NOMO-1 (cell line): ENCODE measurements around the gene NFKB2.

ENCODE experiments used
- DNase-seq, 2 experiments: peaks; one replicate each; lab custom pipeline; 2025; ENCODE audit not compliant: unreplicated experiment in 2 of 2; lab: John Stamatoyannopoulos, UW

The NFKB2 gene

DNA sequence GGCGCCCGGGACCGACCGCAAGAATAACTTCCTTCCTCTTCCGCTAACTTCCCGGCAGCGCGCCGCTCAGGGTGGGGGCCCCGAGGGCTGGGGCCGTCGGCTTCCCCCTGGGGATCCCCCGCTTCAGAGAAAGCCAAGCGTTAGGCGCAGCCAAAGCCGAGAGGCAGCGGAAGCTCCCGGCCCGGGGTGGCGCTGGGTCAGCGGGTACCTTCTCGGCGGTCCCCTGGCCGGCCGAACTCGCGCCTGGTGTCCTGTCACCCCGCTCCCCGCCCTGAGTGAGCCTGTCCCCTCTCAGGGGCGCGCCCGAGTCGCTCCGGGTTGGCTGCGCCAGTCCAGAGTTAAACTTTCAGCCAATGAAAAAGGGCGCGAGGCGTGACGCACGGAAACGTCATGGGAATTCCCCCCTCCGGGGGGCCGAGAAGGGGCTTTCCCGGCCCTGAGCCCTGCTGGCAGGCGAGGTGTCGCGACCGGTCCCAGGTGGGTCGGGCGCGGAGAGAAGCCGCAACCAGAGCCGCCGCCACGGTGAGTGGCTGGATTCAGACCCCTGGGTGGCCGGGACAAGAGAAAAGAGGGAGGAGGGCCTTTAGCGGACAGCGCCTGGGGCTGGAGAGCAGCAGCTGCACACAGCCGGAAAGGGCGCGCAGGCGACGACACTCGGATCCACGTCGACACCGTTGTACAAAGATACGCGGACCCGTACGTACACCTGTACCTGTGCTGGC, 1.3 kb upstream of the NFKB2 start:
- DNase-seq = peak; percentile 84 to 92

DNA sequence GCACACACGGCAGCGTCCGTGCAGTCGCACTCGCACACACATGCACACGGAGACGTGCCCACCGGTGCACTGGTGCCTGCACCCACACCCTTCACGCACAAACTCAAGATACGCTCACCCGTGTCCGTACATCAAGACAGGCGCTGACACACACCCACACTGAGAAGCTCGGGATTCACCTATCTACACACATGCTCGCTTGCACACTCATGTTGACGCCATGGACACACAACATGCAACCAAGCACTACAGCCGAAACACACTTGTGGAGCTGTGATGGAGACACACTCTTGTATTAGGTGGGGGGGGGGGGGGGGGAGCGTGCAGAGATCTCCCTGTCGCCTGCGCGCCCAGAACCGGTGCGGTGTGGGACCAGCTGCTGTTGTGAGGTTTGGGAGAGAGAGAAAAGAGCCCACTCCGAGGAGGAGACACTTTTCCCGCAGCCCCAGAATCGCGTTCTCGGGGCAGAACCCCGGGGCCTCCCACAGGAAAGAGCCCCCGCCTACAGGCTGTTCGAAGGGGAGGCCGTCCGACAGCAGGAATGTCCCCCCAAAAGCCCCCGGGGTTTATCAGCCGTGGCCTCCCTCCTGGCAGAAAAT, 605 bp upstream of the NFKB2 start:
- DNase-seq = peak in 1 of 2 experiments; percentile 41

DNA sequence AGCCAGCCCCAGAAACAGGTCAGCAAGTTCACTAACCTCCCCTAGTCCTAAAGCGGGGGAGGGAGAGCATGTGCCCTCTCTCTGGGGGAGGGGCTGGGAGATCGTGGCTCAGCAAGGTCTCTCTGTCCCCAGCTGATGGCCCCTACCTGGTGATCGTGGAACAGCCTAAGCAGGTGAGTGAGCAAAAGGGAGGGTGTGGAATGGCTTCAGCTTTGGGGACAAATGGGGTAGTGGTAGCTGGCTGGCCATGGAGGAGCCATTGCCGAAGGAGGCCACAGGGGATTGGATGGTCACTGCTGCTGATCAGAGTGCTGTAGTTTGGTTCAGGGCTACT, 779 bp downstream of the NFKB2 start:
- DNase-seq = no peak

DNA sequence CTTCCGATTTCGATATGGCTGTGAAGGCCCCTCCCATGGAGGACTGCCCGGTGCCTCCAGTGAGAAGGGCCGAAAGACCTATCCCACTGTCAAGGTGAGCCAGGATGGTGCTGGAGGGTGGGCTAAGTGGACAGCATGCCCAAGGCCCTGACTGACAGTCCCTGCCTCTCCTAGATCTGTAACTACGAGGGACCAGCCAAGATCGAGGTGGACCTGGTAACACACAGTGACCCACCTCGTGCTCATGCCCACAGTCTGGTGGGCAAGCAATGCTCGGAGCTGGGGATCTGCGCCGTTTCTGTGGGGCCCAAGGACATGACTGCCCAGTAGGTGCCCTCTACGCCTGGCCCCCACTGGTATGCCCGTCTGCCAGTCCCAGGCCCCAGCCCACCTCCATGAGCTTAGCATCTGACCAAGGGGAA, 1.2 kb downstream of the NFKB2 start:
- no peak for DNase-seq

DNA sequence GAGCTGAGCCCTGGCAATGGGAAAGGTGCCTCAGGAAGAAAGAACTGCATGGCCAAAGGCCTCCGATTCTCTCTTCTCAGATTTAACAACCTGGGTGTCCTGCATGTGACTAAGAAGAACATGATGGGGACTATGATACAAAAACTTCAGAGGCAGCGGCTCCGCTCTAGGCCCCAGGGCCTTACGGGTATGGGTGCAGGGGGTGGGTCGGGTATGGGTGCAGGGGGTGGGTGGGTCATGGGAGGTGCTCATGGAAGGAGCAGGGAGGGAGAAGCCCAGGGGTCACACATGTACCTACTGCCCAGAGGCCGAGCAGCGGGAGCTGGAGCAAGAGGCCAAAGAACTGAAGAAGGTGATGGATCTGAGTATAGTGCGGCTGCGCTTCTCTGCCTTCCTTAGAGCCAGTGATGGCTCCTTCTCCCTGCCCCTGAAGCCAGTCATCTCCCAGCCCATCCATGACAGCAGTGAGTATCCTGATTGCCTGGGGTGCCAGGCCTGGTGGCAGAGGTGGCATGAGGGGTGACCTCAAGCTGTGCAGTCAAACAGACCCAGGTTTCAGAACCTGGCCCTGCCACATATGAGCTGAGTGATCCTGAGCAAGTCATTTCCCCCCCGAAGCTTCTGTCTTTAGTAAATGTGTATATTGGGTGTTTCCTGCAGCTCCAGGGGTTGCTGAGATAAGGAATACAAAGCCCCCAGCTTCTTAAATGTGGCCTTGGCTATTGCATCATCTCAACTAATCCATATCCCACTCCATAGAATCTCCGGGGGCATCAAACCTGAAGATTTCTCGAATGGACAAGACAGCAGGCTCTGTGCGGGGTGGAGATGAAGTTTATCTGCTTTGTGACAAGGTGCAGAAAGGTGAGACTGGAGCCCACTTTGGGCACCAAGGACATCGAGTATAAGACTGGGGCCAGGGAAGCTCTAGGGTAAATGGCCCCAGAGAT, 2.0 kb downstream of the NFKB2 start:
- no peak for DNase-seq

DNA sequence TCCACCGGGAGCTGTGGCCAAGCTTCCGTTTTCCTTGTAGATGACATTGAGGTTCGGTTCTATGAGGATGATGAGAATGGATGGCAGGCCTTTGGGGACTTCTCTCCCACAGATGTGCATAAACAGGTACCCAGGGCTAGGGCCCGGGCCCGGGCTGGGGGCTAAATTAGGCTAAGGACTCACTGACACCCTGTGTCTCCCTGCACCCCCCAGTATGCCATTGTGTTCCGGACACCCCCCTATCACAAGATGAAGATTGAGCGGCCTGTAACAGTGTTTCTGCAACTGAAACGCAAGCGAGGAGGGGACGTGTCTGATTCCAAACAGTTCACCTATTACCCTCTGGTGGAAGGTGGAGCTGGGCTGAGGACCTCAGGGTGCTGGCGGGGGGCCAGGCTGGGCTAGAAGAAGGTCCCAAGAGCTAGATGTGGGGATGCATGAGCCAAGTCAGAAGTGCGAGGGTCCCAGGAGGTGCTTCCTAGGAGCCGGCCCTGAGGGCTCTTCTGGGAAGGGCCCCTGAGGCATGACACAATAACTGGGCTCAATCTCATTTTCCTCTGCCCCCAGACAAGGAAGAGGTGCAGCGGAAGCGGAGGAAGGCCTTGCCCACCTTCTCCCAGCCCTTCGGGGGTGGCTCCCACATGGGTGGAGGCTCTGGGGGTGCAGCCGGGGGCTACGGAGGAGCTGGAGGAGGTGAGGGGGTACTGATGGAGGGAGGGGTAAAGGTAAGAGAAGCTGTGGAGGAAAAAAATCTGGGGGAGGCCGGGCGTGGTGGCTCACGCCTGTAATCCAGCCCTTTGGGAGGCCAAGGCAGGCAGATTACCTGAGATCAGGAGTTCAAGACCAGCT, 2.9 kb downstream of the NFKB2 start:
- DNase-seq = no peak

DNA sequence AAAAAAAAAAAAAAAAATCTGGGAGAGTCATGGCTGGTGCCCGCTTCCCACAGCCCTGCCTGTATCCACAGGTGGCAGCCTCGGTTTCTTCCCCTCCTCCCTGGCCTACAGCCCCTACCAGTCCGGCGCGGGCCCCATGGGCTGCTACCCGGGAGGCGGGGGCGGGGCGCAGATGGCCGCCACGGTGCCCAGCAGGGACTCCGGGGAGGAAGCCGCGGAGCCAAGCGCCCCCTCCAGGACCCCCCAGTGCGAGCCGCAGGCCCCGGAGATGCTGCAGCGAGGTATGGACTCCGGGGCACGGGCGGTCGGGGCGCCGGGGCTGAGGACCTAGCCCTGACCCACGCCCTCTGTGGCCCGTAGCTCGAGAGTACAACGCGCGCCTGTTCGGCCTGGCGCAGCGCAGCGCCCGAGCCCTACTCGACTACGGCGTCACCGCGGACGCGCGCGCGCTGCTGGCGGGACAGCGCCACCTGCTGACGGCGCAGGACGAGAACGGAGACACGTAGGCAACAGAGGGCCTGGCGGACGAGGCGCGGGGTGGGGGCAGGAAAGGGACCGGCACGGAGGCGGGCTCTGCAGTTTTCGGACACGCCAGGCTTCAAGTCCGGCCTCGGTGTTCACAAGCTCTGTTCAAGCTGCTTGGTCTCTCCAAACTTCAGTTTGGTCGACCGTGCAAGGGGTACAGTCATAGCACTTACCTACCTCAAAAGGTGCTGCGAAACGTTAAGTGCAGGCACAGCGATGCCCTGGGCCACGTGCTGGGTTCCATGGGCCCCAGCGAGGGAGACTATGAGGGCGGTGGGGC, 3.9 kb downstream of the NFKB2 start:
- DNase-seq = peak; percentile 85 to 91

DNA sequence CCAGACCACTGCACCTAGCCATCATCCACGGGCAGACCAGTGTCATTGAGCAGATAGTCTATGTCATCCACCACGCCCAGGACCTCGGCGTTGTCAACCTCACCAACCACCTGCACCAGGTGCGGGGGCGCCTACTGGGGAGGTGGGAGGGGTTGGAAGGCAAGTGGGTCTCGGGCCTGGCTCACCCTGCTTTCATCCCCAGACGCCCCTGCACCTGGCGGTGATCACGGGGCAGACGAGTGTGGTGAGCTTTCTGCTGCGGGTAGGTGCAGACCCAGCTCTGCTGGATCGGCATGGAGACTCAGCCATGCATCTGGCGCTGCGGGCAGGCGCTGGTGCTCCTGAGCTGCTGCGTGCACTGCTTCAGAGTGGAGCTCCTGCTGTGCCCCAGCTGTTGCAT, 4.6 kb downstream of the NFKB2 start:
- no peak for DNase-seq

DNA sequence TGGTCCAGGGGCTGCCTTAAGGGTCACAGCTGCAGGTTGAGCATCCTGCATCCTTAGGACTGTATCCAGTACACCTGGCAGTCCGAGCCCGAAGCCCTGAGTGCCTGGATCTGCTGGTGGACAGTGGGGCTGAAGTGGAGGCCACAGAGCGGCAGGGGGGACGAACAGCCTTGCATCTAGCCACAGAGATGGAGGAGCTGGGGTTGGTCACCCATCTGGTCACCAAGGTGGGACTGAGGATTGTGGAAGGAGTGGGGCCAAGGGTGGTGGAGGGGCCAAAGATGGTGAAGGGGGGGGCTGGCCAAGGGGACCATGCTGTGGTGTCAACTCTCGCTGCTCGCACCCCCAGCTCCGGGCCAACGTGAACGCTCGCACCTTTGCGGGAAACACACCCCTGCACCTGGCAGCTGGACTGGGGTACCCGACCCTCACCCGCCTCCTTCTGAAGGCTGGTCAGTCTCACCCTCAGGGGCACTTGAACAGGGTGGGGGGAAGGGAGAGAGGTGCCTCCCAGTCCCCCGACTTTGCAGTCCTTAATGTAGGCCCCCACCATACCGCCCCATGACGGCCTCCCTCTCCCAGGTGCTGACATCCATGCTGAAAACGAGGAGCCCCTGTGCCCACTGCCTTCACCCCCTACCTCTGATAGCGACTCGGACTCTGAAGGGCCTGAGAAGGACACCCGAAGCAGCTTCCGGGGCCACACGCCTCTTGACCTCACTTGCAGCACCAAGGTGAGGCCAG, 5.3 kb downstream of the NFKB2 start:
- no peak for DNase-seq

DNA sequence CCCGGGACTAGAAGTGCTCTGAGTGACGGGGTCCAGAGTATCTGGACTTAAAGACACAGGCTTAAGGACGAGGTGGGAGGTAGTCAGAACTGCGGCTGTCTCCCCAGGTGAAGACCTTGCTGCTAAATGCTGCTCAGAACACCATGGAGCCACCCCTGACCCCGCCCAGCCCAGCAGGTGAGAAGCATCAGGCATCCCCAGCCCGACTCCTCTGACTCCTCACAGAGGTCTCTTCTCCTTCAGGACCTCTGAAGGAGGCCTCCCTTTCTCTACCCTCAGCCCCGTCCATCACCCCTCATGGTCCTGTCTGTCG, 5.8 kb downstream of the NFKB2 start:
- DNase-seq = no peak

DNA sequence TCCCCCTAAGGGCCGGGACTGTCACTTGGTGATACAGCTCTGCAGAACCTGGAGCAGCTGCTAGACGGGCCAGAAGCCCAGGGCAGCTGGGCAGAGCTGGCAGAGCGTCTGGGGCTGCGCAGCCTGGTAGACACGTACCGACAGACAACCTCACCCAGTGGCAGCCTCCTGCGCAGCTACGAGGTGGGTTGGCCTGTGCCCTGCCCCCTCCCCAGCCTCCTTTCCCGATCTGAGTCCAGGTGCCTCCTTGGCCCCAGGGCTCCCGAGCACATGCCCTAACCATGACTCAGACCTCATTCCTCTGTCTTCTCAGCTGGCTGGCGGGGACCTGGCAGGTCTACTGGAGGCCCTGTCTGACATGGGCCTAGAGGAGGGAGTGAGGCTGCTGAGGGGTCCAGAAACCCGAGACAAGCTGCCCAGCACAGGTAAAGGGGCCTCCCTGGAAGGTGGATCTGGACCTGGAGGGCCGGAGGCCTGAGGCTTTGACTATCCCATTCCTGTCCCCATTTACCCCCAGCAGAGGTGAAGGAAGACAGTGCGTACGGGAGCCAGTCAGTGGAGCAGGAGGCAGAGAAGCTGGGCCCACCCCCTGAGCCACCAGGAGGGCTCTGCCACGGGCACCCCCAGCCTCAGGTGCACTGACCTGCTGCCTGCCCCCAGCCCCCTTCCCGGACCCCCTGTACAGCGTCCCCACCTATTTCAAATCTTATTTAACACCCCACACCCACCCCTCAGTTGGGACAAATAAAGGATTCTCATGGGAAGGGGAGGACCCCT, 6.4 kb downstream of the NFKB2 start:
- no peak for DNase-seq

DNA sequence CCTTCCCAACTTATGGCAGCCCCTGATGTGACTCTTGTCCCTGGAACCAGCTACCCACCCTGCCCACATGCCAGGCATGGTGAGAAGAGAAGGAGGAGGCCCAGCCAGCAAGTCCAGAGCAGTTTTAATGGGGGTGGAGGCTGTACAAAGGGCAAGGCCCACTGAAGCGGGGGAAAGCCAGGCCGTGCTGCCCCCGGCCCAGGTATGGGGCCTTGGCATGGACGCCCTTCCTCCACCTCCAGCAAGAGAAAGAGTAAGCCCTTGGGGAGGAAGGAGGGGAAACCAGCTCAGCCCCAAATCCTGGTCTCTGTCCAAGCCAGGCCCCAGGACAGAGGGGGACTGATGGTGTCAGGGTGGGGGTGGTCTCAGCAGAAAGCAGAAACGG, 7.0 kb downstream of the NFKB2 start:
- no peak for DNase-seq

DNA sequence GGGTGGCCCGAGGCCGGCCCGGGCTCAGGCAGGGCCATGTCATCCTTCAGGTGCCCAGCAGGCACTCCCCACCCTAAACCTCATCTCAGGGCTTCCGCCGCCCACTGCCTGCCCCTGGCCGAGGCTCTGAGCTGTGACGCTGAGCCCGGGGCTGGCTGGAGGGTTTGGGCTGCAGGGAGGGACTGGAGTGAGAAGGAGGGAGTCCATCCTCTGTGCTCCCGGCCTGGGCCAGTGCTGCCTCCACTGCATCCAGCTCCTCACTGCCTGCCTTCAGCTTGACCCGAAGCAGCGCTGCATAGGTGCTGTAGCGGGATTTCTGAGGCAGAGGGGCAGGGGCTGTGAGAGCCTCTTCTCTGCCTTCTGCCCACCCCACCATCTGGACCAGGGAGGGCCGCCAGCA, 7.6 kb downstream of the NFKB2 start:
- no peak for DNase-seq

DNA sequence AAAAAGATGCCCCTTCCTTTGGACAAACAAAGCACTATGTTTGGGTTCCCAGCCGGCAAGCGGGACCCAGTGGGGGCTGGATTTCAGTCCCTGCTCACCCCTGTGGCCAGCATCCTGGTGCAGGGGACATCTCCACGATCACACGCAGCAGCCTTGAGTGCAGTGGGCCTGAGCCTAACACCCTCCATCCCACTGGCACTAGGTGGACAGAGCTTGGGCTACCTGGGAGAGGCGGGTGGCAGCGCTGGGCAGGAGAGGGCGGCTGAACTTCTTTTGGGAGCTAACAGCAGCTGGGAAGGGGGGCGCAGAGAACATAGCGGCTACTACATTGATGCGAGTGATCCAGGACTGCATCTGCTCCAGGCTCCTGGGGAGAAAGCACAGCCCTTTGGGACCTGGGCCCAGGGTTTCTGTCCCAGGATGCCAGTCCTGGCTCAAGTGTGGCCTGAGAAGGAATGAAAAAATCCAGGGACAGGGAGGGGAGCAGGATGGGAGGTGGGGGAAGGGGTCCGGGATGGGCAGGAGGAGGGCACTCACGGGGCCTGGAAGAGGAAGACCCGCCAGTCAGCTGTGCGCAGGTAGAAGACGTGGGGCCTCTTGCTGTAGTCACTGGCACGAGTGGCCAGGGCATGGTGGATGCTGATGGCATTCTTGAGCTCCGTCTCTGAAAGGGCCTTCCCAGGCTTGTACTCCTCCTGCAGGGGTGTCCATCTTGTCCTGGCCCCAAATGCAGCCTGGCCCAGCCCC, 9.0 kb downstream of the NFKB2 start:
- DNase-seq = no peak

DNA sequence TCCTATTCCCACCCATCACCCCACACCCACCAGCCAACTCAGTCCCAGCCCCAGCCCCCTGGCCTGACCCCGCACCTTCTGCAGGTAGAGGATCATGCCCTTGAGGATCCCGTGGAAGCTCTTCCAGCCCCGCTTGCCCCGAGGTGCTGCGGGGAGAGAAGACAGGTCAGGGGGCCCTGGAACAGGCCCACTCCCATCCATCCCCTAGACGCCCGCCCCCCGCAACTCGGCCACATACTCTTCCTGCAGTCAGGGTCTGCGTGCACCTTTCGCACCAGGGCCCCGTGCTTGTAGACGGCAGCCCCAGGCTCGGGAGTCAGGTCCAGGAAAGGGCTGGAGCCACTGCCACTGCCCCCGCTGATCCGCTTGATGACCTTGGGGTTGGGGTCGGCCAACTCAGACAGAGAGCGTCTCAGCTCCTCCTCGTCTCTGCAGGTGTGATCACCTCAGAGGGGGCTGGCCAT, 9.6 kb downstream of the NFKB2 start:
- no peak for DNase-seq

DNA sequence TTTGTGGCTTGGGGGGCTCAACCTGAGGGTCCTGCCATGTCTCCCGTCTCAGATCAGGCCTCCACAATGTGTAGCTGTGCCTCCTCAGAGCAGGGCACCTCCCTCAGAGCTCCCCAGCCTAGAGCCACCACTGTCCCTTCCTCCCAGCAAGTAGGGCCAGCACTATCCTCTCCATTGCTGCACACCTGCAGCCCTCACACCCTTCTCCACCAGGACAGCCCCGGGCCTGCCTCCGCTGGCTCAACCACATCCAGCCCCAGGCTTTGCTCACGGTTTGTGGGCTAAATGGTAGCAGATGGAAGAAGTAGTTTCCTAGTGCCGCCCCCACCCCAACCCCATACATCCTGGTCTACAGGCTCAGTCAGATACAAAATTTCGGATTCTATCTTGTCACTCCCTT, 10.1 kb downstream of the NFKB2 start:
- DNase-seq = no peak

DNA sequence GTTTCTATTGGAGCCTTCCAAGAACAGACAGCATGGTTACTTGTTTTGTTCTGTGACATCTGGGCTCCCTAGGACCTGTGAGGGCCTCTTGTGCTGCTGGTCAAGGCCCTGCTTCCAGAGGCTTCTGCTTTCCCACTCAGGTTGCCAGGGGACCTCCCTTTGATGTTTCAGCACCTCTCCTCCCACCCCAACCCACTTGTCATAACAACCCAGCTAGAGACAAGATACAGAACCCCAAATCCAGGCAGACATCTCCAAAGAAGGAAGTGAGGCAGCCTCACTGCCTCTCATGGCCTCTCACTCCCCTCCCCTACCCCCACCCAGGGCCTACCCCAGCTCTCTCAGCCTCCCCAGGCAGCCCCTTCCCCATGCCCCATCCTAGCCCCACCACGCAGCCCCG, 11.3 kb downstream of the NFKB2 start:
- DNase-seq = no peak
